Fibroblast of lung (primary cell): Measurements from ENCODE around the gene AFAP1. TPM values are rescaled to one million over a fixed set of nuclear protein-coding genes. Genes with fewer than 3 reads are reported as not detected.

Source experiments
- DNase-seq, 2 donors: peaks; one replicate each; pipeline versions ENCODE4 v3.0.0 to v3.0.0-alpha.2; 2010; ENCODE audit warnings: low read depth in 2 of 2
- H2AFZ ChIP-seq: 2 replicates; pipeline ENCODE4 v1.5.1; 2012; ENCODE audit warnings: low read length, control low read depth, inconsistent platforms
- H3K27ac ChIP-seq: 2 replicates; pipeline ENCODE4 v1.5.1; 2011; ENCODE audit warnings: low read length, control low read depth; ENCODE audit not compliant: insufficient read depth
- H3K27me3 ChIP-seq: 2 replicates; pipeline ENCODE4 v1.5.1; 2011; ENCODE audit warnings: mild to moderate bottlenecking, low read length; ENCODE audit not compliant: control insufficient read depth, insufficient read depth
- H3K36me3 ChIP-seq: 2 replicates; pipeline ENCODE4 v1.5.1; 2011; ENCODE audit warnings: low read length; ENCODE audit not compliant: control insufficient read depth, insufficient read depth
- H3K4me1 ChIP-seq: 2 replicates; pipeline ENCODE4 v1.5.1; 2011; ENCODE audit warnings: low read length; ENCODE audit not compliant: control insufficient read depth, insufficient read depth; ENCODE audit errors: extremely low read depth
- H3K4me2 ChIP-seq: 2 replicates; pipeline ENCODE4 v1.5.1; 2011; ENCODE audit warnings: low read length, control low read depth; ENCODE audit not compliant: insufficient read depth; ENCODE audit errors: extremely low read depth
- H3K4me3 ChIP-seq, 4 experiments: fragments of 200-600 bp in 1 of 4; sonication (generic) in 1 of 4; replicated peaks in 1 of 4; 2 replicates each; pipeline ENCODE4 v1.5.1; 2011 to 2016; ENCODE audit warnings: low read length in 4 of 4, low read depth in 3 of 4, mild to moderate bottlenecking in 3 of 4, control low read depth in 2 of 4, inconsistent platforms in 1 of 4, mixed read lengths in 1 of 4; ENCODE audit not compliant: insufficient read depth in 1 of 4; ENCODE audit errors: control extremely low read depth in 1 of 4
- H3K79me2 ChIP-seq: 2 replicates; pipeline ENCODE4 v1.5.1; 2012; ENCODE audit warnings: mild to moderate bottlenecking, low read length, inconsistent platforms; ENCODE audit not compliant: control insufficient read depth, insufficient read depth
- H3K9ac ChIP-seq: 2 replicates; pipeline ENCODE4 v1.5.1; 2011; ENCODE audit warnings: mild to moderate bottlenecking, low read length, control low read depth; ENCODE audit not compliant: insufficient read depth
- H3K9me3 ChIP-seq: 2 replicates; pipeline ENCODE4 v1.5.1; 2012; ENCODE audit warnings: low read depth, low read length; ENCODE audit not compliant: control insufficient read depth, insufficient read depth
- H4K20me1 ChIP-seq: 2 replicates; pipeline ENCODE4 v1.5.1; 2011; ENCODE audit warnings: low read length; ENCODE audit not compliant: control insufficient read depth, insufficient read depth; ENCODE audit errors: extremely low read depth
- CTCF ChIP-seq, 2 donors: IDR thresholded peaks in 1 of 2; conservative IDR thresholded peaks in 1 of 2; 1 replicate in 1 of 2; 2 replicates in 1 of 2; pipeline ENCODE4 v1.5.1; 2011 to 2012; ENCODE audit warnings: low read length in 2 of 2, control low read depth in 1 of 2, inconsistent platforms in 1 of 2, low read depth in 1 of 2, mild to moderate bottlenecking in 1 of 2
- EZH2 ChIP-seq: IDR thresholded peaks from 2 replicates; pipeline ENCODE4 v1.5.1; 2012; ENCODE audit warnings: low read length, control low read depth, mild to moderate bottlenecking; ENCODE audit errors: missing control alignments
- polyA plus RNA-seq, 2 donors: library from polyadenylated mRNA; depleted of rRNA in 1 of 2; stranded (reverse) in 1 of 2; unstranded in 1 of 2; fragments of >200 nt; gene quantifications; 2 replicates each; pipeline ENCODE4 v1.2.1, GENCODE V29; 2011 to 2012; ENCODE audit warnings: missing spikeins in 1 of 2
- total RNA-seq: library from RNA; depleted of rRNA; stranded (reverse); fragments of >200 nt; gene quantifications from 2 replicates; pipeline ENCODE4 v1.2.1, GENCODE V29; 2014

Gene AFAP1
- total and polyA plus RNA-seq, 2 donors (not counting 1 experiment from before 2014, with no cell fraction given), result 21.8 to 30.1 TPM

GRCh38 chr4:7831330-7831729 is 108.3 kb downstream of the AFAP1 start:
- no peaks in the 10 kb centered on the region for H3K27me3 ChIP-seq
- H2AFZ ChIP-seq, result no peak overlapping the region
- peaks cover 13% of the 10 kb centered on the region for H3K79me2 ChIP-seq
- TF ChIP-seq CTCF (conservative IDR thresholded peaks at IDR 0.05 in 1 of 2, IDR thresholded peaks at IDR 0.05 in 1 of 2; ENCODE audit: low read depth in 1 of 2, low read length in 2 of 2) (no peak), EZH2 (no peak)
- H3K9me3 ChIP-seq, result no peaks in the 10 kb centered on the region
- peak; percentile 92 to 95 for DNase-seq
- H3K4me1 ChIP-seq, result peaks cover 26% of the 10 kb centered on the region
- no peaks in the 10 kb centered on the region for H4K20me1 ChIP-seq
- no peak overlapping the region for H3K4me3 ChIP-seq
- peak overlapping the region; percentile 48 for H3K4me2 ChIP-seq
- H3K36me3 ChIP-seq, result peaks cover 3% of the 10 kb centered on the region
- peak overlapping the region; percentile 86 for H3K27ac ChIP-seq
- peak overlapping the region; percentile 33 for H3K9ac ChIP-seq

GRCh38 chr4:7830747-7831146 is 108.9 kb downstream of the AFAP1 start:
- Histone ChIP-seq H3K27ac (peak overlapping the region; percentile 86), H3K9me3 (no peaks in the 10 kb centered on the region), H2AFZ (no peak overlapping the region), H3K4me2 (no peak overlapping the region), H3K4me3 (no peak overlapping the region), H3K4me1 (peaks cover 26% of the 10 kb centered on the region), H3K36me3 (peaks cover 2% of the 10 kb centered on the region), H4K20me1 (no peaks in the 10 kb centered on the region), H3K79me2 (peaks cover 8% of the 10 kb centered on the region), H3K27me3 (no peaks in the 10 kb centered on the region), H3K9ac (no peak overlapping the region)
- DNase-seq, result no peak
- no peak for TF ChIP-seq CTCF (conservative IDR thresholded peaks at IDR 0.05 in 1 of 2, IDR thresholded peaks at IDR 0.05 in 1 of 2; ENCODE audit: low read depth in 1 of 2, low read length in 2 of 2)
- TF ChIP-seq EZH2, result no peak

- peaks cover 8% of the 10 kb centered on the region for H3K79me2 ChIP-seq
- H3K27ac ChIP-seq, result peak overlapping the region; percentile 86
- no peaks in the 10 kb centered on the region for H3K27me3 ChIP-seq
- TF ChIP-seq EZH2, result no peak
- TF ChIP-seq CTCF (conservative IDR thresholded peaks at IDR 0.05 in 1 of 2, IDR thresholded peaks at IDR 0.05 in 1 of 2; ENCODE audit: low read depth in 1 of 2, low read length in 2 of 2), result no peak
- no peak overlapping the region for H3K4me3 ChIP-seq
- no peaks in the 10 kb centered on the region for H4K20me1 ChIP-seq
- no peaks in the 10 kb centered on the region for H3K9me3 ChIP-seq
- H3K9ac ChIP-seq, result no peak overlapping the region
- no peak for DNase-seq
- no peak overlapping the region for H3K4me2 ChIP-seq
- peaks cover 26% of the 10 kb centered on the region for H3K4me1 ChIP-seq
- no peak overlapping the region for H2AFZ ChIP-seq
- H3K36me3 ChIP-seq, result peaks cover 2% of the 10 kb centered on the region
Observed at GRCh38 chr4:7829652-7830580, 109.7 kb downstream of the AFAP1 start.
